Measurements from ENCODE around the gene XIRP1. TPM values are rescaled to one million over a fixed set of nuclear protein-coding genes. Genes with fewer than 3 reads are reported as not detected.
A peak's percentile ranks its signal among the peaks of the same experiment; 100 is the strongest.

The XIRP1 gene
- 0.16 TPM in 1 of 2 replicates, not detected in the other for total RNA-seq
- long read RNA-seq: 0 reads

- DNase-seq (ENCODE audit: low spot score, unreplicated experiment): no peak
- Mint-ChIP-seq H3K9me3 (ENCODE audit: low read depth) (no peaks in the 10 kb centered on the region), H3K27ac (peak within 1 kb of the TSS; percentile 79), H3K4me3 (ENCODE audit: low read depth) (no peak within 1 kb of the TSS), H3K27me3 (peaks cover 10% of the 10 kb centered on the region), H3K36me3 (ENCODE audit: insufficient read depth) (no peaks in the 10 kb centered on the region), H3K4me1 (ENCODE audit: low read depth) (peaks cover 11% of the 10 kb centered on the region)
- TF ChIP-seq, protein P1, sequence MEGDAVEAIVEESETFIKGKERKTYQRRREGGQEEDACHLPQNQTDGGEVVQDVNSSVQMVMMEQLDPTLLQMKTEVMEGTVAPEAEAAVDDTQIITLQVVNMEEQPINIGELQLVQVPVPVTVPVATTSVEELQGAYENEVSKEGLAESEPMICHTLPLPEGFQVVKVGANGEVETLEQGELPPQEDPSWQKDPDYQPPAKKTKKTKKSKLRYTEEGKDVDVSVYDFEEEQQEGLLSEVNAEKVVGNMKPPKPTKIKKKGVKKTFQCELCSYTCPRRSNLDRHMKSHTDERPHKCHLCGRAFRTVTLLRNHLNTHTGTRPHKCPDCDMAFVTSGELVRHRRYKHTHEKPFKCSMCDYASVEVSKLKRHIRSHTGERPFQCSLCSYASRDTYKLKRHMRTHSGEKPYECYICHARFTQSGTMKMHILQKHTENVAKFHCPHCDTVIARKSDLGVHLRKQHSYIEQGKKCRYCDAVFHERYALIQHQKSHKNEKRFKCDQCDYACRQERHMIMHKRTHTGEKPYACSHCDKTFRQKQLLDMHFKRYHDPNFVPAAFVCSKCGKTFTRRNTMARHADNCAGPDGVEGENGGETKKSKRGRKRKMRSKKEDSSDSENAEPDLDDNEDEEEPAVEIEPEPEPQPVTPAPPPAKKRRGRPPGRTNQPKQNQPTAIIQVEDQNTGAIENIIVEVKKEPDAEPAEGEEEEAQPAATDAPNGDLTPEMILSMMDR (IDR thresholded peaks at IDR 0.05; ENCODE audit: unreplicated experiment): no peak
Observed at GRCh38 chr3:39192490-39193092, at the start of gene XIRP1. Gene XIRP1 (minus strand): TSS chr3:39192595. CDS start chr3:39189445, 3,150 bp downstream.

- Mint-ChIP-seq H3K9me3 (ENCODE audit: low read depth) (no peaks in the 10 kb centered on the region), H3K27me3 (peaks cover 20% of the 10 kb centered on the region), H3K4me1 (ENCODE audit: low read depth) (no peaks in the 10 kb centered on the region), H3K27ac (no peak overlapping the region), H3K36me3 (ENCODE audit: insufficient read depth) (no peaks in the 10 kb centered on the region), H3K4me3 (ENCODE audit: low read depth) (no peak overlapping the region)
- DNase-seq (ENCODE audit: low spot score, unreplicated experiment): no peak
- TF ChIP-seq, protein P1 (IDR thresholded peaks at IDR 0.05; ENCODE audit: unreplicated experiment): no peak
Observed at GRCh38 chr3:39241561-39241960, 49.2 kb upstream of the XIRP1 start.

GRCh38 chr3:39237027-39237426 lies 44.6 kb upstream of the XIRP1 start:
- Mint-ChIP-seq H3K36me3 (ENCODE audit: insufficient read depth) (no peaks in the 10 kb centered on the region), H3K9me3 (ENCODE audit: low read depth) (no peaks in the 10 kb centered on the region), H3K4me1 (ENCODE audit: low read depth) (peaks cover 3% of the 10 kb centered on the region), H3K27ac (no peak overlapping the region), H3K4me3 (ENCODE audit: low read depth) (no peak overlapping the region), H3K27me3 (peaks cover 19% of the 10 kb centered on the region)
- TF ChIP-seq, protein P1 (IDR thresholded peaks at IDR 0.05; ENCODE audit: unreplicated experiment): no peak
- DNase-seq (ENCODE audit: low spot score, unreplicated experiment): no peak

- peaks cover 18% of the 10 kb centered on the region for H3K27me3 Mint-ChIP-seq
- no peaks in the 10 kb centered on the region for H3K36me3 Mint-ChIP-seq (ENCODE audit: insufficient read depth)
- H3K27ac Mint-ChIP-seq: no peak overlapping the region
- no peak overlapping the region for H3K4me3 Mint-ChIP-seq (ENCODE audit: low read depth)
- peaks cover 5% of the 10 kb centered on the region for H3K4me1 Mint-ChIP-seq (ENCODE audit: low read depth)
- DNase-seq (ENCODE audit: low spot score, unreplicated experiment): no peak
- H3K9me3 Mint-ChIP-seq (ENCODE audit: low read depth): peaks cover 7% of the 10 kb centered on the region
- TF ChIP-seq, protein P1 (IDR thresholded peaks at IDR 0.05; ENCODE audit: unreplicated experiment): no peak
Observed at GRCh38 chr3:39234651-39235050, 42.3 kb upstream of the XIRP1 start.

DNA sequence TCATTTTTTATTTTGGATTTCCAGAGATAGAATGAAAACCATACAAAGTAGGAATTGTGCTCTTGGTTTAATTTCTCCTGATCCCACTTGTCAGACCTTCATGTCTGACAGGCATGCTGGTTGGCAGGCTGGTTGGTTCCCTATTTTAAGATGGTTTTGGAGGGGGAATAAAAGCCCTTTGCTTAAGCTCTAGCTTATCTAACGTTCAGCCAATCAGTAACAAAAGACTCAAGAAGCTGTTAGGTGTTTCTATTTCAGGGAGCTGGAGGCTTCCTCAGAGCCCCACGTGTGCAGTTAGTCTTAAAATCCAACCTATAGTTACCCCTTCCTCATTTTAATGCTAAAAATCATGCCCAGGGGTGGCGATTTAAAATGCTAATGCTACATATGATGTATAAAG lies 40.5 kb upstream of the XIRP1 start:
- Mint-ChIP-seq H3K27me3 (peaks cover 6% of the 10 kb centered on the region), H3K36me3 (ENCODE audit: insufficient read depth) (no peaks in the 10 kb centered on the region), H3K9me3 (ENCODE audit: low read depth) (peaks cover 7% of the 10 kb centered on the region), H3K4me1 (ENCODE audit: low read depth) (peaks cover 5% of the 10 kb centered on the region), H3K27ac (no peak overlapping the region), H3K4me3 (ENCODE audit: low read depth) (no peak overlapping the region)
- TF ChIP-seq, protein P1 (IDR thresholded peaks at IDR 0.05; ENCODE audit: unreplicated experiment): no peak
- no peak for DNase-seq (ENCODE audit: low spot score, unreplicated experiment)
